Measurements from ENCODE around the gene SH3BP2.

GRCh38 chr4:2803624-2804448 is 11.0 kb downstream of the SH3BP2 start:
- TF ChIP-seq CTCF (IDR thresholded peaks at IDR 0.05) (no peak), POLR2A (IDR thresholded peaks at IDR 0.05) (no peak), EP300 (IDR thresholded peaks at IDR 0.05) (no peak), POLR2AphosphoS5 (IDR thresholded peaks at IDR 0.05) (peak in 1 of 4 donors; percentile 24)

All from sigmoid colon (tissue), 4 donors.